Measurements from ENCODE around the gene AQP7. TPM values are rescaled to one million over a fixed set of nuclear protein-coding genes. Genes with fewer than 3 reads are reported as not detected.
"Not testable (repeated sequence)": the region's sequence is repeated elsewhere in the genome, so short reads cannot be mapped to it uniquely, and the experiment has no call there.

AQP7 gene
- total RNA-seq, 4 donors from 2014 or later: 128 to 466 (median 169) TPM

- TF ChIP-seq CTCF (IDR thresholded peaks at IDR 0.05): no peak
- DNase-seq (ENCODE audit: low spot score) (no peak), ATAC-seq (ENCODE audit: low FRiP score) (no peak)
Measured at GRCh38 chr9:33393581-33393980, 8.8 kb downstream of the AQP7 start.

GRCh38 chr9:33392591-33393021 is 9.8 kb downstream of the AQP7 start:
- ATAC-seq (ENCODE audit: low FRiP score); DNase-seq (ENCODE audit: low spot score): not testable (repeated sequence)

- not testable (repeated sequence) for ATAC-seq (ENCODE audit: low FRiP score); DNase-seq (ENCODE audit: low spot score)
Measured at GRCh38 chr9:33391111-33391771, 11.1 kb downstream of the AQP7 start.

DNA sequence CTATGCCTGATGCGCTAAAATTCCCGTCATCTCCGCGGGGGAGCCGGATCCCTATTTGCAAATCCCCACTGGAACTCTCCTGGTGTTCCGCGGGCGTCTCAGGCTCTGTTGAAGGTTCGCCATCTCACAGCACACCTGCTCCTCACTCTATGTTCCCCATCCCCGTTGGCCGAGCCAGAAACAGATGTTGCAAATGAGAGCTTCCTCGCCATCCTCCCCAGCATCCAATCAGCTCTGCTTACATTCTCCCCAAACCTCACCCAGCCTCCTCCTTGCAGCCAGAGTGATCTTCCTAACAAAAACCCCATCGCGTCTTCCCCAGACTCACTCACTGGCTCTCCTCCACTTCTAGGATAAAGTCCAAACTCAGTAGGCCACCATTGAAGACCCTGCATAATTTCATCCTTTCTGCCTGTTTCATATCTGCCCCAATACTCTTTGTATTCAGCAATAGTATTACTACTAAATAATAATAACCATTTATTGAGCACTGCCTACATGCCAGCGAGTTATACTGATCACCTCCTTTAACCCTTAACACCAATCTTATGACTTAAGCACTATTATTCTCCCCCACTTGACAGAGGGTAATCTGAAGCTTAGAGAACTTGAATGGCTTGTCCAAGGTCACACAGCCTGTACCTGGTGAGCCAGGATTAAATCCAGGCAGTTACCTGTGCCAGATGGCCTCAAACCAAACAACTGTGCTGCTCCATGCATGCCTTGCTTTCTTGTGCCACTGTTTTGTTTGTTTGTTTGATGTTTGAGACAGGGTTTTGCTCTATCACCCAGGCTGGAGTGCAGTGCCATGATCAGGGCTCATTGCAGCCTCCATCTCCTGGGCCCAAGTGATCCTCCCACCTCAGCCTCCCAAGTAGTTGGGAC is 14.0 kb downstream of the AQP7 start:
- no peak for ATAC-seq (ENCODE audit: low FRiP score)
- no peak for TF ChIP-seq CTCF (IDR thresholded peaks at IDR 0.05)
- no peak for DNase-seq (ENCODE audit: low spot score)

- DNase-seq (ENCODE audit: low spot score): not testable (repeated sequence)
Measured at GRCh38 chr9:33386998-33387397, 15.4 kb downstream of the AQP7 start.

GRCh38 chr9:33386641-33386996 is 15.7 kb downstream of the AQP7 start:
- not testable (repeated sequence) for ATAC-seq (ENCODE audit: low FRiP score); DNase-seq (ENCODE audit: low spot score)

More at GRCh38 chr9:33386998-33387397, 15.4 kb downstream of the AQP7 start:
- ATAC-seq (ENCODE audit: low FRiP score): not testable (repeated sequence)

DNA sequence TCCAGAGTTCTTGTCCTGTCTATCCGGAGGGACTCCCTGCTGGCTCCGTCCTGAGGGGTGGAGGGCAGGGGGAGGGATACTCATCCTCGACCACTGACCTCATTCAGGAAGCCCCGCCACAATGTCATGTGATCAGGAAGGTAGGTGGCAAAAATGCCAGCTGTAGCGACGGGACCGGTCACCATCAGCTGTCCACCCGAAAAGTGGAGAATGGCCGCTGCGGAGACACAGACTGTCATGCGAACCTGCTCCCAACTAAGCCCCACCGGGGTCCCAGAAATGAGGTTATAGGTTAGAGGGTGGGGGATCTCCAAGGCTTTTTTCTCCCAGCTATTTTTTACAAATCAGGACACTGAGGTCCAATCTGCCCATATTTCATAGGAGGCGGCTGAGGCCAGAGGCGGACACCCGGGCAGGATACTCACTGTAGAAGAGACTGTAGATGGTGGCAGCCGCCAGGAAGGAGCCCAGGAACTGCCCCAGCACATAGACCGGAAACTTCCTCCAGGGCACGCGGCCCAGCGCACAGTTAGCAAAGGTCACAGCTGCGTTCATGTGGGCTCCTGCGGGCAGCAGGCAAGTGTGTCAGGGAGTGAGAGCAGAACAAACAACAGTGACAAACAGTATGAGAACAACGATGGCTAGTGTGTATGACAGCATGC is 16.3 kb downstream of the AQP7 start:
- not testable (repeated sequence) for DNase-seq (ENCODE audit: low spot score)

DNA sequence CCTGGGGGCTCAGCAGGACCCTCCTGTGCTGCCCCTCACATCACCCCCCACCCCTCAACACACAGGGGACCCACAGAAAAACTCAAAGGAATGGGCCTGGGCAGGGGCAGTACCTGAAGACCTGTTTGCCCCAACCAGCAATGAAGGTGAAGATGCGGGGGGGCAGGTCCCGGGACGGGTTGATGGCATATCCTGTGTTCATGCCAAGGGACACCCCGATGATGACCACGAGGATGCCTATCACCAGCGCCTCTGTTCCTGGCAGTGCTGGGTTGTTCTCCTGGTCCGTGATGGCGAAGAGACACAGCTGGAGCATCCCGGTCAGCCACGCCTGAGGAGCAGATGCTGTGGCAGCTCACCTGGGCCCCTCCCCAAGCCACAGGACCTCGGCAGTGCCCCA is 16.8 kb downstream of the AQP7 start:
- not testable (repeated sequence) for ATAC-seq (ENCODE audit: low FRiP score); DNase-seq (ENCODE audit: low spot score)

More for the DNA sequence above, 16.3 kb downstream of the AQP7 start:
- ATAC-seq (ENCODE audit: low FRiP score): not testable (repeated sequence)

GRCh38 chr9:33383396-33383795 is 19.0 kb downstream of the AQP7 start:
- not testable (repeated sequence) for ATAC-seq (ENCODE audit: low FRiP score); DNase-seq (ENCODE audit: low spot score)

DNA sequence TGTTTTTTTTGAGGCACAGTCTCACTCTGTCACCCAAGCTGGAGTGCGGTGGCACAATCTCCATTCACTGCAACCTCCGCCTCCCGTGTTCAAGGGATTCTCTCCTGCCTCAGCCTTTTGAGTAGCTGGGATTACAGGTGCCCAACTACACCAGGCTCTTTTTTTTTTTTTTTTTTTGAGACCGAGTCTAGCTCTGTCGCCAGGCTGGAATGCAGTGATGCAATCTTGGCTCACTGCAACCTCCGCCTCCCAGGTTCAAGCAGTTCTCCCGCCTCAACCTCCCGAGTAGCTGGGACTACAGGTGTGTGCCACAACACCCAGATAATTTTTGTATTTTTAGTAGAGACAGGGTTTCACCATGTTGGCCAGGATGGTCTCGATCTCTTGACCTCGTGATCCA is 20.0 kb downstream of the AQP7 start:
- ATAC-seq (ENCODE audit: low FRiP score); DNase-seq (ENCODE audit: low spot score): not testable (repeated sequence)

- ATAC-seq (ENCODE audit: low FRiP score) (no peak), DNase-seq (ENCODE audit: low spot score) (no peak)
- no peak for TF ChIP-seq CTCF (IDR thresholded peaks at IDR 0.05)
Measured at GRCh38 chr9:33381231-33381791, 21.1 kb downstream of the AQP7 start.
